Erythroblast (primary cell): ENCODE measurements around the gene TRIM74.
"Not testable (repeated sequence)": the region's sequence is repeated elsewhere in the genome, so short reads cannot be mapped to it uniquely, and the experiment has no call there.

Experiments
- GATA1 ChIP-seq: IDR thresholded peaks from 2 replicates; pipeline ENCODE4 v1.6.1; 2011; ENCODE audit warnings: low read depth, mild to moderate bottlenecking, control low read depth, low read length, moderate library complexity
- POLR2A ChIP-seq: IDR thresholded peaks from 2 replicates; pipeline ENCODE4 v1.6.1; 2011; ENCODE audit warnings: mild to moderate bottlenecking, low read length

DNA sequence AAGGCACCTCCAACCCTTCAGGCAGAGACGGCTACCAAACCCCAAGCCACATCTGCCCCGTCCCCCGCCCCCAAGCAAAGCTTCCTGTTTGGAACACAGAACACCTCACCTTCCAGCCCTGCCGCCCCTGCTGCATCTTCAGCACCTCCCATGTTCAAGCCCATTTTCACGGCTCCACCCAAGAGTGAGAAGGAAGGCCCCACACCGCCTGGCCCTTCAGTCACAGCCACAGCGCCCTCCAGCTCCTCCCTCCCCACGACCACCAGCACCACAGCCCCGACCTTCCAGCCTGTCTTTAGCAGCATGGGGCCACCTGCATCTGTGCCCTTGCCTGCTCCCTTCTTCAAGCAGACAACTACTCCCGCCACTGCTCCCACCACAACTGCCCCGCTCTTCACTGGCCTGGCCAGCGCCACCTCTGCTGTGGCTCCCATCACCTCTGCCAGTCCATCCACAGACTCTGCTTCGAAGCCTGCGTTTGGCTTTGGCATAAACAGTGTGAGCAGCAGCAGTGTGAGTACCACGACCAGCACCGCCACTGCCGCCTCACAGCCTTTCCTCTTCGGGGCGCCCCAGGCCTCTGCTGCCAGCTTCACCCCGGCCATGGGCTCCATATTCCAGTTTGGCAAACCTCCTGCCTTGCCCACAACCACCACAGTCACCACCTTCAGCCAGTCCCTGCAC, 27.1 kb downstream of the TRIM74 start:
- not testable (repeated sequence) for TF ChIP-seq POLR2A, GATA1
